ENCODE results near the gene EMILIN2.

EMILIN2 gene

GRCh38 chr18:2879889-2880288, 33.1 kb downstream of the EMILIN2 start:
- no peak for DNase-seq

GRCh38 chr18:2880473-2880872, 33.7 kb downstream of the EMILIN2 start:
- no peak for DNase-seq

- DNase-seq, result no peak
Measured at GRCh38 chr18:2881088-2881839, 34.5 kb downstream of the EMILIN2 start.

- no peak for DNase-seq
Measured at GRCh38 chr18:2881840-2882195, 35.0 kb downstream of the EMILIN2 start.

- no peak for DNase-seq
Measured at GRCh38 chr18:2882201-2882600, 35.4 kb downstream of the EMILIN2 start.

- DNase-seq, result no peak
Measured at GRCh38 chr18:2883076-2883735, 36.4 kb downstream of the EMILIN2 start.

- DNase-seq, result no peak
Measured at GRCh38 chr18:2884706-2885285, 38.0 kb downstream of the EMILIN2 start.

- no peak for DNase-seq
Measured at GRCh38 chr18:2887470-2887869, 40.7 kb downstream of the EMILIN2 start.

GRCh38 chr18:2889761-2890192, 43.0 kb downstream of the EMILIN2 start:
- no peak for DNase-seq

GRCh38 chr18:2890606-2891005, 43.8 kb downstream of the EMILIN2 start:
- DNase-seq, result no peak

- DNase-seq, result no peak
Measured at GRCh38 chr18:2891526-2892431, 45.0 kb downstream of the EMILIN2 start.

GRCh38 chr18:2893056-2893455, 46.2 kb downstream of the EMILIN2 start:
- DNase-seq, result no peak

GRCh38 chr18:2893676-2894075, 46.9 kb downstream of the EMILIN2 start:
- DNase-seq, result no peak

- no peak for DNase-seq
Measured at GRCh38 chr18:2894131-2894840, 47.5 kb downstream of the EMILIN2 start.

- no peak for DNase-seq
Measured at GRCh38 chr18:2894841-2895370, 48.1 kb downstream of the EMILIN2 start.

GRCh38 chr18:2895391-2895790, 48.6 kb downstream of the EMILIN2 start:
- DNase-seq, result no peak

GRCh38 chr18:2896990-2897389, 50.2 kb downstream of the EMILIN2 start:
- DNase-seq, result peak in 1 of 2 experiments; percentile 7

GRCh38 chr18:2897448-2898185, 50.8 kb downstream of the EMILIN2 start:
- no peak for DNase-seq

GRCh38 chr18:2898186-2898640, 51.4 kb downstream of the EMILIN2 start:
- DNase-seq, result peak in 1 of 2 experiments; percentile 44

GRCh38 chr18:2900684-2901422, 54.0 kb downstream of the EMILIN2 start:
- DNase-seq, result no peak

All from NCI-H524 (cell line).